M059J (cell line): ENCODE data around the gene RS1. TPM values are rescaled to one million over a fixed set of nuclear protein-coding genes. Genes with fewer than 3 reads are reported as not detected.
A peak's percentile ranks its signal among the peaks of the same experiment; 100 is the strongest.

Source experiments
- DNase-seq: peaks from one replicate; pipeline ENCODE4 v3.0.0-alpha.2; 2012; ENCODE audit warnings: low read depth
- total RNA-seq: library from RNA; depleted of rRNA; stranded (reverse); fragments of >200 nt; shearing (Covaris generic); gene quantifications from 2 replicates; pipeline ENCODE4 v1.2.3, GENCODE V29; 2014

RS1 gene
- total RNA-seq, 1 experiment from 2014 or later, result not detected

GRCh38 chrX:18668071-18668835, 3.7 kb downstream of the RS1 start:
- DNase-seq, result no peak

GRCh38 chrX:18666614-18667013, 5.3 kb downstream of the RS1 start:
- DNase-seq, result no peak

- no peak for DNase-seq
Measured at GRCh38 chrX:18664947-18665346, 7.0 kb downstream of the RS1 start.

- DNase-seq, result no peak
Measured at GRCh38 chrX:18661273-18661672, 10.6 kb downstream of the RS1 start.

- DNase-seq, result peak; percentile 12
Measured at GRCh38 chrX:18654875-18655836, 16.8 kb downstream of the RS1 start.

- DNase-seq, result no peak
Measured at GRCh38 chrX:18652636-18653035, 19.3 kb downstream of the RS1 start.

- DNase-seq, result no peak
Measured at GRCh38 chrX:18650662-18651061, 21.2 kb downstream of the RS1 start.

- no peak for DNase-seq
Measured at GRCh38 chrX:18649498-18649951, 22.4 kb downstream of the RS1 start.

- no peak for DNase-seq
Measured at GRCh38 chrX:18647621-18648020, 24.3 kb downstream of the RS1 start.

- no peak for DNase-seq
Measured at GRCh38 chrX:18643853-18644252, 28.1 kb downstream of the RS1 start.

GRCh38 chrX:18643243-18643642, 28.7 kb downstream of the RS1 start:
- no peak for DNase-seq

- no peak for DNase-seq
Measured at GRCh38 chrX:18640686-18641085, 31.2 kb downstream of the RS1 start.

- DNase-seq, result no peak
Measured at GRCh38 chrX:18639280-18639679, 32.6 kb downstream of the RS1 start.

GRCh38 chrX:18638398-18638797, 33.5 kb downstream of the RS1 start:
- no peak for DNase-seq

- no peak for DNase-seq
Measured at GRCh38 chrX:18630934-18631333, 41.0 kb downstream of the RS1 start.

- DNase-seq, result no peak
Measured at GRCh38 chrX:18624599-18624998, 47.3 kb downstream of the RS1 start.

GRCh38 chrX:18620349-18620748, 51.6 kb downstream of the RS1 start:
- DNase-seq, result no peak

- DNase-seq, result no peak
Measured at GRCh38 chrX:18619288-18619687, 52.6 kb downstream of the RS1 start.

- DNase-seq, result peak; percentile 34
Measured at GRCh38 chrX:18617407-18617750, 54.5 kb downstream of the RS1 start.

- DNase-seq, result no peak
Measured at GRCh38 chrX:18616688-18617406, 55.1 kb downstream of the RS1 start.

GRCh38 chrX:18613930-18614639, 57.8 kb downstream of the RS1 start:
- no peak for DNase-seq

- no peak for DNase-seq
Measured at GRCh38 chrX:18607966-18608365, 63.9 kb downstream of the RS1 start.
